Measurements from ENCODE around the gene CRIM1. TPM values are rescaled to one million over a fixed set of nuclear protein-coding genes. Genes with fewer than 3 reads are reported as not detected.

Gene CRIM1
- total RNA-seq, 8 experiments from 2014 or later = 15.1 to 61.1 (median 24.3) TPM

- no peak for ATAC-seq (replicated peaks in 6 of 8)
- Histone ChIP-seq H3K4me3 (no peak overlapping the region), H3K27ac (no peak overlapping the region), H3K4me1 (replicated peaks in 1 of 2) (peaks cover 3 to 5% of the 10 kb centered on the region in 2 donors)
- 0 to 100% (median 64%) methylated on average over 1 of the region's 1 CpG; no CpG with 5 or more reads in 2 of the 10 experiments for WGBS, 10 experiments
- in situ Hi-C loops (cut with MboI; ENCODE audit: low pct_unique_long_range_greater_than_20kb in 2 of 9, low sequenced_read_pairs in 9 of 9, unreplicated experiment in 9 of 9) = no loop called here
These were observed 201.3 kb downstream of the CRIM1 start for GRCh38 chr2:36556842-36557241.

DNA sequence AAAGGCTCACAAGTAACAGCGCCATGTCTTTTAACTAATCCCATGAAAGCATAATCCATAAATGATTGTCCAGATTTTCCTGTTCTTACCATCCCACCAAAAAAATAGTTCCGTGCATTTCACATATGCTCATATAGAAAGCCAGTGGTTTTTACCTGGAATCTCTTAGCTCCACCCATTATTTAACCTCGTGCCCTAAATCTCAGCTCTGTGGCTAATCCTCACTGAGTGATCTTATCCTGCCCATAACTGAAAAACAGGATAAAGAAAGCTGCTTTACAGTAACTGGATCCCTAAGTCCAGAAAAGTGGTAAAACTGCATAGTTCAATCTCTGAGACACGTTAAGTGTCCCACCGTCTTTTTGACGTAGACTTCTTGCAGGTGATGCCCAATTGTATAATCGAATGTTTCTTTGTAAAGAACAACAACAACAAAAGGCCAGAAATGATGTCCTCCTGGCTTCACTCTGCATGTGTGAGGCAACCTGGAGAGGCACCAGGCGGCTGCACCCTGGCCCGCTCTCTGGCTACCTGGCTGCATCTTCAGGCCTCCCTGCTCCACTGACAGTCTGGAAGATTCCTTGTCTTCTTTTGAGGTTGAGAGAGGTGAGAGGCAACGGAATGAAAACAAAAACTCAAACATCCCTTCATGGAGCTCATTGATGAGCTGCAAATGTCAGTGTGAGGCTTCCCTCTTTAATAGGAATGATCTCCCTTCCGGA lies 203.8 kb downstream of the CRIM1 start:
- H3K4me3 ChIP-seq = no peak overlapping the region
- in situ Hi-C loops (cut with MboI; ENCODE audit: low pct_unique_long_range_greater_than_20kb in 2 of 9, low sequenced_read_pairs in 9 of 9, unreplicated experiment in 9 of 9) = no loop called here
- no peak overlapping the region for H3K27ac ChIP-seq
- 81 to 97% (median 89%) methylated on average over 1 to 10 of the region's 11 CpGs for WGBS, 10 experiments
- ATAC-seq (replicated peaks in 6 of 8) = no peak
- peaks cover 5% of the 10 kb centered on the region in 2 donors for H3K4me1 ChIP-seq (replicated peaks in 1 of 2)

- Histone ChIP-seq H3K4me3 (no peak overlapping the region), H3K4me1 (replicated peaks in 1 of 2) (peaks cover 5% of the 10 kb centered on the region in 2 donors), H3K27ac (no peak overlapping the region)
- in situ Hi-C loops (cut with MboI; ENCODE audit: low pct_unique_long_range_greater_than_20kb in 2 of 9, low sequenced_read_pairs in 9 of 9, unreplicated experiment in 9 of 9) = no loop called here
- WGBS, 10 experiments = 71 to 100% (median 91%) methylated on average over 1 to 5 of the region's 5 CpGs; no CpG with 5 or more reads in 1 of the 10 experiments
- ATAC-seq (replicated peaks in 6 of 8) = peak in 1 of 8 experiments; percentile 55
These were observed 205.1 kb downstream of the CRIM1 start for GRCh38 chr2:36560726-36561125.

DNA sequence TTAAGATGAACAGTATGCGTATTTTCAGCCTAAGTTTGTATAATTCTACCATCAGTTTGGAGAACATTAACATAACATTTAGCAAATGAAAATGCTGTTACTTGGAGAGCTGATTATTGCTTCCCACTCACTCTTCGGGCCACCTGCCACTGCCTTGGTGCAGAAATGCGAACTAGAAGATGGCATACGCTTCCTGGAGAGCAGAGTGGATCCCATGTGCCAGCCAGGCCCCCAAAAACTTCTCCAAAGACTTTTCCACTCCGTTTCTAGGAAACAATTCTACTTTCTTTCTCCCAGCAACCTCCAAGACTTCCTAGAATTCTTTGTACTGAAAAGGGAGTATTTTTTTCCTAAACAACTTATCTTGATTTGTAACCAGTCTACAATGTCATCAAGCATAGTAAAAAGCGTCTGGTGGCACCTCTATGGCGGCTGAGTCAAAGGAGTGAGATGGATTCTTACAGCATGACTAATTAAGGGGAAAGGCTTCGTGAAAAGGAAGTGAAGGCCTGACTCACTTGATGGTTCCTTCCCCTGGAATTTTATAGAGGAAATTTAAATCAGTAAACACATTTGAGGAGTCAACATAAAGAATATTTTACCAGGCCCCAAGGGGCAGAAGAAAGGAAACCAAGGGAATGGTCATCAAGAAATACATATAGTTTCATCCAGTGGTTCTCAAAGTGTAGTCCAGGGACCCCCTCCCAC lies 205.8 kb downstream of the CRIM1 start:
- in situ Hi-C loops (cut with MboI; ENCODE audit: low pct_unique_long_range_greater_than_20kb in 2 of 9, low sequenced_read_pairs in 9 of 9, unreplicated experiment in 9 of 9) = no loop called here
- Histone ChIP-seq H3K4me1 (replicated peaks in 1 of 2) (peaks cover 5% of the 10 kb centered on the region in 2 donors), H3K27ac (no peak overlapping the region), H3K4me3 (no peak overlapping the region)
- peak; percentile 53 to 96 (median 86) for ATAC-seq (replicated peaks in 6 of 8)
- 8 to 84% (median 48%) methylated on average over 4 to 8 of the region's 8 CpGs for WGBS, 10 experiments

DNA sequence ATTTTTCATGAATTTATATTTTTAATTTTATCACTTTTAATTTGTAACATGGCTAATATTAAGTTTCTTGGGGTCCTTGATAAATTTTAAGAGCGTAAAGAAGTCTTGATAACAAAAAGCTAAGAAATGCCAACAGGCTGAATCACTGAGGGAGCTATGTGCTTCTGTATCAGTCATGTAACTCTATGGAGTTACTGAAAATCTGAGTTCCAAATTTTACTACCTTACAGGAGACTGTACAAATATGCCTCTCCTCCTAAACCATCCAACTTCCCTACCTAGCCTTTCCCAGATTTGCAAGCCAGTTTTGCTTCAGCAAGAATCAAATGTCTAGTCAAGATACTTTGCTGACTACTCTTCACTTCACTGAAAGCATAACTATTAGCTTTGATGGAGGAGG lies 206.7 kb downstream of the CRIM1 start:
- no peak for ATAC-seq (replicated peaks in 6 of 8)
- Histone ChIP-seq H3K27ac (no peak overlapping the region), H3K4me3 (no peak overlapping the region), H3K4me1 (replicated peaks in 1 of 2) (peaks cover 5% of the 10 kb centered on the region in 2 donors)
- WGBS, 10 experiments = 0 to 100% (median 96%) methylated on average over 1 of the region's 1 CpG; no CpG with 5 or more reads in 2 of the 10 experiments
- in situ Hi-C loops (cut with MboI; ENCODE audit: low pct_unique_long_range_greater_than_20kb in 2 of 9, low sequenced_read_pairs in 9 of 9, unreplicated experiment in 9 of 9) = no loop called here

- Histone ChIP-seq H3K27ac (no peak overlapping the region), H3K4me3 (no peak overlapping the region), H3K4me1 (replicated peaks in 1 of 2) (peaks cover 5% of the 10 kb centered on the region in 2 donors)
- in situ Hi-C loops (cut with MboI; ENCODE audit: low pct_unique_long_range_greater_than_20kb in 2 of 9, low sequenced_read_pairs in 9 of 9, unreplicated experiment in 9 of 9) = no loop called here
- no peak for ATAC-seq (replicated peaks in 6 of 8)
- WGBS, 10 experiments = 64 to 100% (median 100%) methylated on average over 1 to 3 of the region's 3 CpGs; no CpG with 5 or more reads in 1 of the 10 experiments
These were observed 207.5 kb downstream of the CRIM1 start for GRCh38 chr2:36562973-36563532.

DNA sequence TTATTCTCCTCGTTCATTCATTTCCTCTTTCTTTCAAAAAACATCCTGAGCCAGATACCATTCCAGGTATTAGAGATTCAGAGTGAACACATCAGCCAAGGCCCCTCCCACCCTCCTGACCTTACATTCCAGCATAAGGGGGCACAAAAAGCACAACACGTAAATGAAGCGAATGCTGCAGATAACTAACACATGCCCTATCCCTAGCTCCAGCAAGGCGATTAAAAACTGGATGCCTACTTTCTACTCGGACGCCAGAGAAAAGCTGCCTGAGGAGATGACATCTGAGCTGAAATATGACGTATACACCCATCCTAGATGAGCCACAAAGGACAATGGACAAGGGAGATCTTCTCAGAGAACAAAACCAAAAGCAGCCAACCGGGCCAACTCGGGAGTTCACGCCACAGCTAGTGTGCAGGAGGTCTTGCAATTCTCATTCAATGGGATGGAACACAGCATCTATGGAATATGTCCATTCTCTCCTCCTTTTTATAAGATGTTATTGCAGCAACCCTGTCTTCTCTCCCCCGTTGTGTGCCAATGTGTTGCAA lies 208.9 kb downstream of the CRIM1 start:
- Histone ChIP-seq H3K4me3 (no peak overlapping the region), H3K27ac (no peak overlapping the region), H3K4me1 (replicated peaks in 1 of 2) (peaks cover 5% of the 10 kb centered on the region in 2 donors)
- ATAC-seq (replicated peaks in 6 of 8) = no peak
- in situ Hi-C loops (cut with MboI; ENCODE audit: low pct_unique_long_range_greater_than_20kb in 2 of 9, low sequenced_read_pairs in 9 of 9, unreplicated experiment in 9 of 9) = no loop called here
- WGBS, 10 experiments = 90 to 100% (median 95%) methylated on average over 2 to 11 of the region's 11 CpGs; no CpG with 5 or more reads in 1 of the 10 experiments

DNA sequence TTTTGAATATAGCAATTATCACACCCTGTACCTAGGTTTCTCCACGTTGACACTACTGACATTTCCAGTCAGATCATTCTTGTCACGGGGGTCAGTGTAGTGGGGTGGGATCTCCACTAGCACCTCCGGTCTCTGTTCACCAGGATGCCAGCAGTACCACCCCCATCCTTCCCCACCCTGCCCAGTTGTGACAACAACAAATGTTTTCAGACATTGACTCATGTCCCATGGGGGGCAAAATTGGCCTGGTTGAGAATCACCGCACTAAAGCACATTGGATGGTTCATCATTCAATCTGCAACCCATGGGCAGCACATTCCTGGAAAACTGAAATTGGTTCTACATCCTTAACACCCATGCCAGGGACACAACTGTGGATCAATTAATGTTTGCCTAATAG lies 210.1 kb downstream of the CRIM1 start:
- in situ Hi-C loops (cut with MboI; ENCODE audit: low pct_unique_long_range_greater_than_20kb in 2 of 9, low sequenced_read_pairs in 9 of 9, unreplicated experiment in 9 of 9) = no loop called here
- H3K4me1 ChIP-seq (replicated peaks in 1 of 2) = peaks cover 5% of the 10 kb centered on the region in 2 donors
- WGBS, 10 experiments = 78 to 100% (median 100%) methylated on average over 1 to 4 of the region's 4 CpGs; no CpG with 5 or more reads in 1 of the 10 experiments
- no peak for ATAC-seq (replicated peaks in 6 of 8)
- H3K27ac ChIP-seq = no peak overlapping the region
- no peak overlapping the region for H3K4me3 ChIP-seq

- Histone ChIP-seq H3K4me1 (replicated peaks in 1 of 2) (peaks cover 0 to 1% of the 10 kb centered on the region in 2 donors), H3K27ac (no peak overlapping the region), H3K4me3 (no peak overlapping the region)
- ATAC-seq (replicated peaks in 6 of 8) = no peak
- in situ Hi-C loops (cut with MboI; ENCODE audit: low pct_unique_long_range_greater_than_20kb in 2 of 9, low sequenced_read_pairs in 9 of 9, unreplicated experiment in 9 of 9) = no loop called here
- WGBS, 10 experiments = 91 to 100% (median 93%) methylated on average over 1 to 4 of the region's 4 CpGs; no CpG with 5 or more reads in 2 of the 10 experiments
These were observed 211.3 kb downstream of the CRIM1 start for GRCh38 chr2:36566887-36567286.

- 91 to 100% (median 97%) methylated on average over 1 to 5 of the region's 6 CpGs; no CpG with 5 or more reads in 1 of the 10 experiments for WGBS, 10 experiments
- H3K27ac ChIP-seq = no peak overlapping the region
- peaks cover 0 to 10% of the 10 kb centered on the region in 2 donors for H3K4me1 ChIP-seq (replicated peaks in 1 of 2)
- in situ Hi-C loops (cut with MboI; ENCODE audit: low pct_unique_long_range_greater_than_20kb in 2 of 9, low sequenced_read_pairs in 9 of 9, unreplicated experiment in 9 of 9) = no loop called here
- no peak overlapping the region for H3K4me3 ChIP-seq
- ATAC-seq (replicated peaks in 6 of 8) = no peak
These were observed 212.3 kb downstream of the CRIM1 start for GRCh38 chr2:36567711-36568408.

GRCh38 chr2:36568516-36569246 lies 213.1 kb downstream of the CRIM1 start:
- no peak overlapping the region for H3K4me3 ChIP-seq

GRCh38 chr2:36569267-36569856 lies 213.8 kb downstream of the CRIM1 start:
- Histone ChIP-seq H3K4me1 (replicated peaks in 1 of 2) (peaks cover 0 to 12% of the 10 kb centered on the region in 2 donors), H3K27ac (no peak overlapping the region), H3K4me3 (no peak overlapping the region)
- ATAC-seq (replicated peaks in 6 of 8) = no peak
- in situ Hi-C loops (cut with MboI; ENCODE audit: low pct_unique_long_range_greater_than_20kb in 2 of 9, low sequenced_read_pairs in 9 of 9, unreplicated experiment in 9 of 9) = no loop called here
- WGBS, 10 experiments = 8 to 100% (median 76%) methylated on average over 1 to 3 of the region's 3 CpGs

More at GRCh38 chr2:36568516-36569246, 213.1 kb downstream of the CRIM1 start:
- WGBS, 10 experiments = 16 to 100% (median 67%) methylated on average over 1 to 6 of the region's 6 CpGs
- Histone ChIP-seq H3K27ac (no peak overlapping the region), H3K4me1 (replicated peaks in 1 of 2) (peaks cover 0 to 12% of the 10 kb centered on the region in 2 donors)
- in situ Hi-C loops (cut with MboI; ENCODE audit: low pct_unique_long_range_greater_than_20kb in 2 of 9, low sequenced_read_pairs in 9 of 9, unreplicated experiment in 9 of 9) = no loop called here
- ATAC-seq (replicated peaks in 6 of 8) = peak in 1 of 8 experiments; percentile 32

All from motor neuron (in vitro differentiated cells).